ENCODE measurements around the gene DIP2C. TPM values are rescaled to one million over a fixed set of nuclear protein-coding genes. Genes with fewer than 3 reads are reported as not detected.
A peak's percentile ranks its signal among the peaks of the same experiment; 100 is the strongest.

The DIP2C gene
- total and polyA plus RNA-seq, 8 donors, result 2.4 to 40.1 (median 21.0) TPM

GRCh38 chr10:716821-717220 lies 27.4 kb upstream of the DIP2C start:
- TF ChIP-seq POLR2AphosphoS5 (IDR thresholded peaks at IDR 0.05) (no peak), EP300 (IDR thresholded peaks at IDR 0.05) (no peak), CTCF (IDR thresholded peaks at IDR 0.05) (no peak), POLR2A (IDR thresholded peaks at IDR 0.05) (no peak)

GRCh38 chr10:714214-714613 lies 24.7 kb upstream of the DIP2C start:
- H3K4me1 ChIP-seq, result no peaks in the 10 kb centered on the region
- no peaks in the 10 kb centered on the region for H3K36me3 ChIP-seq
- peaks cover 0 to 18% (median 13%) of the 10 kb centered on the region in 4 donors for H3K9me3 ChIP-seq
- H3K27me3 ChIP-seq, result no peaks in the 10 kb centered on the region
- no peak overlapping the region for H3K27ac ChIP-seq
- 87 to 89% (median 87%) methylated on average over 3 of the region's 3 CpGs for WGBS, 5 donors
- TF ChIP-seq POLR2AphosphoS5 (IDR thresholded peaks at IDR 0.05) (no peak), POLR2A (IDR thresholded peaks at IDR 0.05) (no peak)
- H3K4me3 ChIP-seq, result no peak overlapping the region
- intact Hi-C loops (cut with DNase I; ENCODE audit: low total_unique reads), result no loop called here
- DNase-seq, result no peak

More at GRCh38 chr10:716821-717220, 27.4 kb upstream of the DIP2C start:
- Histone ChIP-seq H3K9me3 (peaks cover 0 to 18% (median 13%) of the 10 kb centered on the region in 4 donors), H3K27me3 (no peaks in the 10 kb centered on the region), H3K36me3 (no peaks in the 10 kb centered on the region), H3K27ac (no peak overlapping the region), H3K4me1 (no peaks in the 10 kb centered on the region), H3K4me3 (no peak overlapping the region)
- no peak for DNase-seq
- intact Hi-C loops (cut with DNase I; ENCODE audit: low total_unique reads), result no loop called here
- 54 to 68% (median 58%) methylated on average over 5 of the region's 5 CpGs for WGBS, 5 donors

GRCh38 chr10:712575-712974 lies 23.1 kb upstream of the DIP2C start:
- no peak overlapping the region for H3K4me3 ChIP-seq
- H3K9me3 ChIP-seq, result peaks cover 0 to 18% (median 13%) of the 10 kb centered on the region in 4 donors
- H3K4me1 ChIP-seq, result no peaks in the 10 kb centered on the region
- intact Hi-C loops (cut with DNase I; ENCODE audit: low total_unique reads), result no loop called here
- no peak for TF ChIP-seq CTCF (IDR thresholded peaks at IDR 0.05)
- no peak for TF ChIP-seq POLR2AphosphoS5 (IDR thresholded peaks at IDR 0.05)
- TF ChIP-seq EP300 (IDR thresholded peaks at IDR 0.05), result no peak
- TF ChIP-seq POLR2A (IDR thresholded peaks at IDR 0.05), result no peak
- DNase-seq, result no peak
- H3K36me3 ChIP-seq, result no peaks in the 10 kb centered on the region
- H3K27ac ChIP-seq, result no peak overlapping the region
- no peaks in the 10 kb centered on the region for H3K27me3 ChIP-seq
- WGBS, 5 donors, result 86 to 99% (median 91%) methylated on average over 2 of the region's 2 CpGs

GRCh38 chr10:712089-712488 lies 22.6 kb upstream of the DIP2C start:
- no peaks in the 10 kb centered on the region for H3K36me3 ChIP-seq

GRCh38 chr10:707861-708260 lies 18.4 kb upstream of the DIP2C start:
- TF ChIP-seq EP300 (IDR thresholded peaks at IDR 0.05), result no peak
- TF ChIP-seq CTCF (IDR thresholded peaks at IDR 0.05), result no peak
- no peak for TF ChIP-seq POLR2AphosphoS5 (IDR thresholded peaks at IDR 0.05)
- no peak for TF ChIP-seq POLR2A (IDR thresholded peaks at IDR 0.05)
- no peak for DNase-seq
- intact Hi-C loops (cut with DNase I; ENCODE audit: low total_unique reads), result no loop called here
- Histone ChIP-seq H3K36me3 (no peaks in the 10 kb centered on the region), H3K27ac (no peak overlapping the region), H3K27me3 (peaks cover 0 to 3% (median 0%) of the 10 kb centered on the region in 3 donors), H3K9me3 (peaks cover 0 to 7% (median 1%) of the 10 kb centered on the region in 4 donors), H3K4me3 (no peak overlapping the region), H3K4me1 (no peaks in the 10 kb centered on the region)
- WGBS, 5 donors, result 73 to 94% (median 88%) methylated on average over 1 of the region's 1 CpG

More at GRCh38 chr10:712089-712488, 22.6 kb upstream of the DIP2C start:
- Histone ChIP-seq H3K27me3 (no peaks in the 10 kb centered on the region), H3K4me1 (no peaks in the 10 kb centered on the region), H3K27ac (no peak overlapping the region), H3K9me3 (peaks cover 0 to 18% (median 13%) of the 10 kb centered on the region in 4 donors), H3K4me3 (no peak overlapping the region)
- intact Hi-C loops (cut with DNase I; ENCODE audit: low total_unique reads), result no loop called here
- TF ChIP-seq POLR2A (IDR thresholded peaks at IDR 0.05) (no peak), EP300 (IDR thresholded peaks at IDR 0.05) (no peak)
- WGBS, 5 donors, result 77 to 89% (median 89%) methylated on average over 5 of the region's 5 CpGs
- DNase-seq, result peak in 1 of 2 donors; percentile 29

Measured in stomach (tissue), 9 donors.